HCT116 (cell line): ENCODE results near the gene JUN. TPM values are rescaled to one million over a fixed set of nuclear protein-coding genes. Genes with fewer than 3 reads are reported as not detected.

Experiments
- ATAC-seq: fragments of 200-7000 bp; cut with Tn5 transposase; 2 replicates; pipeline ENCODE4 v1.9.1; 2020; ENCODE audit warnings: mild to moderate bottlenecking, moderate library complexity
- BruUV-seq: library from RNA; stranded (reverse); fragments of 400-500 nt; replicated peaks from 2 replicates; lab custom pipeline; 2021; lab: Mats Ljungman, UMichigan
- CTCF ChIA-PET: fragments of 300-600 bp; sonication (Branson Sonifier 250); formaldehyde crosslinking; loops from one replicate; lab custom pipeline; 2021; ENCODE audit warnings: antibody characterized with exemption; lab: Charles Lee
- POLR2A ChIA-PET: fragments of 300-600, 350-600 bp; sonication (Branson Sonifier 250); formaldehyde crosslinking; loops from one replicate; lab custom pipeline; 2021; ENCODE audit warnings: antibody characterized with exemption; lab: Charles Lee
- RAD21 ChIA-PET, 2 experiments: fragments of 300-600 bp; sonication (Branson Sonifier 250); formaldehyde crosslinking; loops; one replicate each; lab custom pipeline; 2023; ENCODE audit warnings: low total read pairs in 2 of 2; ENCODE audit not compliant: uncharacterized antibody in 2 of 2, unreplicated experiment in 2 of 2, low non-redundant PET in 1 of 2; lab: Charles Lee
- DNase-seq: peaks from one replicate; pipeline ENCODE4 v3.0.0-alpha.2; 2010; ENCODE audit warnings: low read depth, low spot score
- H2AFZ ChIP-seq: fragments of 200-600 bp; shearing (Covaris generic), sonication (generic); 2 replicates; pipeline ENCODE4 v1.6.1; 2017; ENCODE audit warnings: low read depth, mixed run types, mixed read lengths, antibody characterized with exemption, low read length; ENCODE audit not compliant: poor library complexity, severe bottlenecking
- H3K27ac ChIP-seq: 2 replicates; pipeline ENCODE4 v1.5.1; 2012; ENCODE audit warnings: low read depth, low read length
- H3K27me3 ChIP-seq: fragments of 200-600 bp; sonication (generic); 2 replicates; pipeline ENCODE4 v1.6.1; 2016; ENCODE audit warnings: mixed run types, low read length, mixed read lengths; ENCODE audit not compliant: insufficient read depth
- H3K36me3 ChIP-seq, 2 experiments: fragments of 200-500 bp in 1 of 2; fragments of 200-600 bp in 1 of 2; sonication (Bioruptor generic) in 1 of 2; sonication (generic) in 1 of 2; 2 replicates each; pipeline versions ENCODE4 v1.5.1 to v1.6.1; 2014 to 2016; ENCODE audit warnings: low read length in 2 of 2, inconsistent platforms in 1 of 2, mixed read lengths in 1 of 2, mixed run types in 1 of 2; ENCODE audit not compliant: insufficient read depth in 2 of 2, control insufficient read depth in 1 of 2
- H3K4me1 ChIP-seq, 2 experiments: fragments of 200-600 bp in 1 of 2; sonication (generic) in 1 of 2; 2 replicates each; pipeline versions ENCODE4 v1.5.1 to v1.6.1; 2012 to 2017; ENCODE audit warnings: low read length in 2 of 2, inconsistent platforms in 1 of 2, mild to moderate bottlenecking in 1 of 2, mixed read lengths in 1 of 2, mixed run types in 1 of 2, moderate library complexity in 1 of 2; ENCODE audit not compliant: insufficient read depth in 2 of 2, control insufficient read depth in 1 of 2
- H3K4me2 ChIP-seq: fragments of 200-600 bp; sonication (generic); 2 replicates; pipeline ENCODE4 v1.6.1; 2017; ENCODE audit warnings: mixed run types, low read length, mixed read lengths
- H3K4me3 ChIP-seq, 2 experiments: fragments of 200-600 bp in 1 of 2; sonication (generic) in 1 of 2; replicated peaks in 1 of 2; 2 replicates each; pipeline ENCODE4 v1.5.1; 2011 to 2016; ENCODE audit warnings: low read length in 2 of 2, control low read depth in 1 of 2, low read depth in 1 of 2, mild to moderate bottlenecking in 1 of 2, mixed read lengths in 1 of 2, mixed run types in 1 of 2
- H3K79me2 ChIP-seq: fragments of 200-600 bp; sonication (generic); 2 replicates; pipeline ENCODE4 v1.6.1; 2017; ENCODE audit warnings: mild to moderate bottlenecking, mixed run types, low read length, moderate library complexity, mixed read lengths; ENCODE audit not compliant: insufficient read depth
- H3K9ac ChIP-seq: fragments of 200-600 bp; sonication (generic); 2 replicates; pipeline ENCODE4 v1.6.1; 2016; ENCODE audit warnings: low read length, mixed read lengths
- H3K9me2 ChIP-seq: fragments of 200-600 bp; sonication (generic), shearing (Covaris generic); 2 replicates; pipeline ENCODE4 v1.6.1; 2017; ENCODE audit warnings: mixed run types, mild to moderate bottlenecking, moderate library complexity; ENCODE audit not compliant: insufficient read depth
- H3K9me3 ChIP-seq, 2 experiments: fragments of 200-500 bp in 1 of 2; fragments of 200-600 bp in 1 of 2; sonication (Bioruptor generic) in 1 of 2; sonication (generic) in 1 of 2; 2 replicates each; pipeline ENCODE4 v1.6.1; 2014 to 2017; ENCODE audit warnings: low read length in 2 of 2, mixed read lengths in 2 of 2, inconsistent platforms in 1 of 2, low read depth in 1 of 2, mild to moderate bottlenecking in 1 of 2, mixed run types in 1 of 2, moderate library complexity in 1 of 2; ENCODE audit not compliant: control insufficient read depth in 1 of 2, insufficient read depth in 1 of 2
- H4K20me1 ChIP-seq: fragments of 200-600 bp; sonication (generic), shearing (Covaris generic); 2 replicates; pipeline ENCODE4 v1.6.1; 2017; ENCODE audit warnings: mixed run types, mild to moderate bottlenecking, moderate library complexity; ENCODE audit not compliant: insufficient read depth
- CTCF ChIP-seq, 3 experiments: fragments of 200-600 bp in 1 of 3; sonication (generic) in 1 of 3; IDR thresholded peaks in 2 of 3; conservative IDR thresholded peaks in 1 of 3; 2 replicates each; pipeline ENCODE4 v1.5.1; 2012 to 2017; ENCODE audit warnings: low read depth in 2 of 3, low read length in 2 of 3, antibody characterized with exemption in 1 of 3, borderline replicate concordance in 1 of 3, control low read depth in 1 of 3, mild to moderate bottlenecking in 1 of 3, mixed read lengths in 1 of 3, mixed run types in 1 of 3, moderate library complexity in 1 of 3; ENCODE audit not compliant: insufficient read depth in 1 of 3
- EGR1 ChIP-seq: IDR thresholded peaks from 2 replicates; pipeline ENCODE4 v1.6.1; 2012; ENCODE audit warnings: low read depth
- ELF1 ChIP-seq: IDR thresholded peaks from 2 replicates; pipeline ENCODE4 v1.6.1; 2012; ENCODE audit warnings: low read depth, borderline replicate concordance
- EZH2phosphoT487 ChIP-seq: fragments of 200-600 bp; IDR thresholded peaks from 2 replicates; pipeline ENCODE4 v1.6.1; 2018; ENCODE audit warnings: antibody characterized with exemption, borderline replicate concordance
- JUND ChIP-seq: IDR thresholded peaks from 2 replicates; pipeline ENCODE4 v1.6.1; 2012
- MAX ChIP-seq: IDR thresholded peaks from 2 replicates; pipeline ENCODE4 v1.6.1; 2012
- POLR2A ChIP-seq: IDR thresholded peaks from 2 replicates; pipeline ENCODE4 v1.7.0; 2011; ENCODE audit warnings: borderline replicate concordance; ENCODE audit not compliant: insufficient read depth, insufficient read length; ENCODE audit errors: extremely low read depth
- REST ChIP-seq: IDR thresholded peaks from 2 replicates; pipeline ENCODE4 v1.6.1; 2012; ENCODE audit warnings: low read depth
- SIN3A ChIP-seq: IDR thresholded peaks from 2 replicates; pipeline ENCODE4 v1.6.1; 2012; ENCODE audit warnings: low read depth
- SP1 ChIP-seq: IDR thresholded peaks from 2 replicates; pipeline ENCODE4 v1.6.1; 2012; ENCODE audit warnings: low read depth
- SRF ChIP-seq: IDR thresholded peaks from 2 replicates; pipeline ENCODE4 v1.6.1; 2012; ENCODE audit warnings: low read depth
- YY1 ChIP-seq: IDR thresholded peaks from 2 replicates; pipeline ENCODE4 v1.6.1; 2011; ENCODE audit warnings: low read length, low read depth, moderate library complexity, mild to moderate bottlenecking; ENCODE audit not compliant: insufficient replicate concordance; ENCODE audit errors: extremely low read depth
- ZNF274 ChIP-seq: fragments of 200-500 bp; sonication (Bioruptor generic); IDR thresholded peaks from 2 replicates; pipeline ENCODE4 v1.6.1; 2014; ENCODE audit warnings: mild to moderate bottlenecking, low read depth, low read length, inconsistent platforms
- intact Hi-C: fragments of 100-400 bp; cut with micrococcal nuclease; formaldehyde crosslinking; loops from 2 replicates; pipeline ENCODE4 v1.10.0; 2022
- total RNA-seq: library from RNA; stranded (reverse); gene quantifications from one replicate; pipeline ENCODE4 v1.2.1, GENCODE V29; 2021; ENCODE audit not compliant: unreplicated experiment

Gene JUN
- total RNA-seq, 1 experiment from 2014 or later: 18.7 TPM

- ChIA-PET RAD21 (no interaction called here), CTCF (no interaction called here), POLR2A (no interaction called here)
- Histone ChIP-seq H3K9me3 (no peaks in the 10 kb centered on the region), H3K27me3 (no peaks in the 10 kb centered on the region), H2AFZ (no peak overlapping the region), H3K9ac (no peak overlapping the region), H3K36me3 (no peaks in the 10 kb centered on the region), H3K4me3 (no peak overlapping the region), H3K9me2 (no peaks in the 10 kb centered on the region), H3K79me2 (no peaks in the 10 kb centered on the region), H3K27ac (no peak overlapping the region), H3K4me1 (peaks cover 0 to 9% of the 10 kb centered on the region in 2 experiments; a peak in 1 of 4 replicates), H3K4me2 (no peak overlapping the region), H4K20me1 (no peaks in the 10 kb centered on the region)
- intact Hi-C loops: no loop called here
- no peak for ATAC-seq
- no TSS peak for BruUV-seq
- TF ChIP-seq EZH2phosphoT487 (no peak), REST (no peak), CTCF (IDR thresholded peaks at IDR 0.05 in 2 of 3, conservative IDR thresholded peaks at IDR 0.05 in 1 of 3; ENCODE audit: borderline replicate concordance in 1 of 3, insufficient read depth in 1 of 3, low read depth in 2 of 3, low read length in 2 of 3) (no peak), JUND (no peak), YY1 (no peak), SRF (no peak), SIN3A (no peak), EGR1 (no peak), POLR2A (no peak), MAX (no peak), SP1 (no peak), ZNF274 (no peak), ELF1 (no peak)
- DNase-seq: no peak
Observed at GRCh38 chr1:58764294-58764978, 19.4 kb downstream of the JUN start.
